HUDEP-2 (cell line): Measurements from ENCODE around the gene PROM1.

ENCODE experiments used
- DNase-seq, 76 experiments: peaks; one replicate each; lab custom pipeline; 2025; ENCODE audit not compliant: unreplicated experiment in 76 of 76; lab: John Stamatoyannopoulos, UW

PROM1 gene

GRCh38 chr4:16029262-16029661 lies 54.6 kb downstream of the PROM1 start:
- no peak for DNase-seq

- DNase-seq, result no peak
Observed at GRCh38 chr4:16027626-16028025, 56.2 kb downstream of the PROM1 start.

- no peak for DNase-seq
Observed at GRCh38 chr4:16027114-16027513, 56.7 kb downstream of the PROM1 start.

- DNase-seq, result peak in 30 of 76 experiments; percentile 1 to 53 (median 24)
Observed at GRCh38 chr4:16026160-16026761, 57.6 kb downstream of the PROM1 start.

- no peak for DNase-seq
Observed at GRCh38 chr4:16025268-16025667, 58.6 kb downstream of the PROM1 start.

GRCh38 chr4:16023776-16024408 lies 59.9 kb downstream of the PROM1 start:
- DNase-seq, result no peak

- no peak for DNase-seq
Observed at GRCh38 chr4:16021804-16022560, 61.8 kb downstream of the PROM1 start.

GRCh38 chr4:16019649-16020048 lies 64.2 kb downstream of the PROM1 start:
- no peak for DNase-seq

- DNase-seq, result no peak
Observed at GRCh38 chr4:16018841-16019240, 65.0 kb downstream of the PROM1 start.

- DNase-seq, result no peak
Observed at GRCh38 chr4:16018061-16018676, 65.7 kb downstream of the PROM1 start.

GRCh38 chr4:16016536-16016935 lies 67.3 kb downstream of the PROM1 start:
- no peak for DNase-seq

- no peak for DNase-seq
Observed at GRCh38 chr4:16011173-16011572, 72.7 kb downstream of the PROM1 start.

GRCh38 chr4:16009153-16009552 lies 74.7 kb downstream of the PROM1 start:
- DNase-seq, result no peak

- DNase-seq, result no peak
Observed at GRCh38 chr4:16007471-16008095, 76.2 kb downstream of the PROM1 start.

GRCh38 chr4:16006771-16007446 lies 76.9 kb downstream of the PROM1 start:
- DNase-seq, result no peak

GRCh38 chr4:16005676-16006075 lies 78.1 kb downstream of the PROM1 start:
- DNase-seq, result no peak

GRCh38 chr4:16001484-16001858 lies 82.4 kb downstream of the PROM1 start:
- peak in 28 of 76 experiments; percentile 1 to 60 (median 12) for DNase-seq

- DNase-seq, result peak in 17 of 76 experiments; percentile 1 to 100 (median 96)
Observed at GRCh38 chr4:16000708-16001483, 82.9 kb downstream of the PROM1 start.

- DNase-seq, result no peak
Observed at GRCh38 chr4:15996773-15997172, 87.0 kb downstream of the PROM1 start.

GRCh38 chr4:15995826-15996225 lies 88.0 kb downstream of the PROM1 start:
- DNase-seq, result no peak
